Activated T-helper 2 cell treated with anti-CD3 and anti-CD28 coated beads, Interferon-gamma antibody, Interleukin-2, Interleukin-4, amounts not matched to agents 10 μg/mL and 5 μg/mL and 100 μg/mL, durations not matched to agents 14 hours and 24 hours and 36 hours (primary cell): ENCODE results near the gene PGF. TPM values are rescaled to one million over a fixed set of nuclear protein-coding genes. Genes with fewer than 3 reads are reported as not detected.
A peak's percentile ranks its signal among the peaks of the same experiment; 100 is the strongest.

ENCODE experiments used
- DNase-seq: peaks from one replicate; pipeline ENCODE4 v3.0.0; 2021; ENCODE audit warnings: low spot score
- H3K27ac Mint-ChIP-seq: one replicate; pipeline ENCODE4 v1.8.0; 2021; ENCODE audit warnings: mixed read lengths
- H3K27me3 Mint-ChIP-seq: one replicate; pipeline ENCODE4 v1.8.0; 2021; ENCODE audit warnings: low read depth, mixed read lengths
- H3K36me3 Mint-ChIP-seq: one replicate; pipeline ENCODE4 v1.8.0; 2021; ENCODE audit warnings: low read depth, mixed read lengths
- H3K4me1 Mint-ChIP-seq: one replicate; pipeline ENCODE4 v1.8.0; 2021; ENCODE audit warnings: low read depth, mixed read lengths
- H3K4me3 Mint-ChIP-seq: one replicate; pipeline ENCODE4 v1.8.0; 2021; ENCODE audit warnings: low read depth, mild to moderate bottlenecking, moderate library complexity, mixed read lengths
- H3K9me3 Mint-ChIP-seq: one replicate; pipeline ENCODE4 v1.8.0; 2021; ENCODE audit warnings: mixed read lengths
- intact Hi-C: fragments of 100-400 bp; cut with micrococcal nuclease; formaldehyde crosslinking; loops from one replicate; pipeline ENCODE4 v1.15.1; 2023
- total RNA-seq: library from RNA; stranded (reverse); gene quantifications from 2 replicates; pipeline ENCODE4 v1.2.3, GENCODE V29; 2022

PGF gene
- total RNA-seq, 1 donor from 2014 or later = 0.39 TPM

- Mint-ChIP-seq H3K27me3 (no peaks in the 10 kb centered on the region), H3K27ac (peak overlapping the region; percentile 42), H3K9me3 (no peaks in the 10 kb centered on the region), H3K36me3 (peaks cover 43% of the 10 kb centered on the region), H3K4me1 (no peaks in the 10 kb centered on the region), H3K4me3 (no peak overlapping the region)
- intact Hi-C loops = loop anchor here (1.0 kb wide), 1 partner anchor 44 kb away; no protein-coding TSS in a partner anchor
- no peak for DNase-seq
Observed at GRCh38 chr14:74904635-74905503, 50.5 kb downstream of the PGF start.

- no peak overlapping the region for H3K4me3 Mint-ChIP-seq
- H3K4me1 Mint-ChIP-seq = no peaks in the 10 kb centered on the region
- no peak for DNase-seq
- H3K9me3 Mint-ChIP-seq = no peaks in the 10 kb centered on the region
- no peaks in the 10 kb centered on the region for H3K27me3 Mint-ChIP-seq
- intact Hi-C loops = no loop called here
- H3K27ac Mint-ChIP-seq = no peak overlapping the region
- H3K36me3 Mint-ChIP-seq = peaks cover 60% of the 10 kb centered on the region
Observed at GRCh38 chr14:74902941-74903705, 52.3 kb downstream of the PGF start.

- intact Hi-C loops = no loop called here
- no peak overlapping the region for H3K27ac Mint-ChIP-seq
- no peak for DNase-seq
- H3K36me3 Mint-ChIP-seq = peaks cover 91% of the 10 kb centered on the region
- H3K9me3 Mint-ChIP-seq = no peaks in the 10 kb centered on the region
- no peak overlapping the region for H3K4me3 Mint-ChIP-seq
- H3K4me1 Mint-ChIP-seq = peaks cover 5% of the 10 kb centered on the region
- H3K27me3 Mint-ChIP-seq = no peaks in the 10 kb centered on the region
Observed at GRCh38 chr14:74898694-74899093, 56.7 kb downstream of the PGF start.

- no peak overlapping the region for H3K4me3 Mint-ChIP-seq
- intact Hi-C loops = no loop called here
- no peaks in the 10 kb centered on the region for H3K27me3 Mint-ChIP-seq
- no peaks in the 10 kb centered on the region for H3K9me3 Mint-ChIP-seq
- DNase-seq = no peak
- peaks cover 94% of the 10 kb centered on the region for H3K36me3 Mint-ChIP-seq
- H3K4me1 Mint-ChIP-seq = peaks cover 5% of the 10 kb centered on the region
- H3K27ac Mint-ChIP-seq = no peak overlapping the region
Observed at GRCh38 chr14:74898083-74898482, 57.3 kb downstream of the PGF start.

GRCh38 chr14:74897642-74898041, 57.8 kb downstream of the PGF start:
- Mint-ChIP-seq H3K27me3 (no peaks in the 10 kb centered on the region), H3K9me3 (no peaks in the 10 kb centered on the region), H3K27ac (no peak overlapping the region), H3K4me1 (peaks cover 5% of the 10 kb centered on the region), H3K36me3 (peaks cover 94% of the 10 kb centered on the region), H3K4me3 (no peak overlapping the region)
- DNase-seq = no peak
- intact Hi-C loops = no loop called here

- H3K27ac Mint-ChIP-seq = no peak overlapping the region
- no peaks in the 10 kb centered on the region for H3K27me3 Mint-ChIP-seq
- peaks cover 5% of the 10 kb centered on the region for H3K4me1 Mint-ChIP-seq
- peaks cover 94% of the 10 kb centered on the region for H3K36me3 Mint-ChIP-seq
- no peak for DNase-seq
- intact Hi-C loops = no loop called here
- no peaks in the 10 kb centered on the region for H3K9me3 Mint-ChIP-seq
- no peak overlapping the region for H3K4me3 Mint-ChIP-seq
Observed at GRCh38 chr14:74896400-74896799, 59.0 kb downstream of the PGF start.

GRCh38 chr14:74893614-74894091, 61.7 kb downstream of the PGF start:
- H3K4me1 Mint-ChIP-seq = peaks cover 5% of the 10 kb centered on the region
- no peak overlapping the region for H3K27ac Mint-ChIP-seq
- no peaks in the 10 kb centered on the region for H3K9me3 Mint-ChIP-seq
- H3K27me3 Mint-ChIP-seq = no peaks in the 10 kb centered on the region
- intact Hi-C loops = no loop called here
- H3K4me3 Mint-ChIP-seq = no peak overlapping the region
- H3K36me3 Mint-ChIP-seq = peaks cover 92% of the 10 kb centered on the region
- DNase-seq = no peak

GRCh38 chr14:74892745-74893144, 62.7 kb downstream of the PGF start:
- no peak for DNase-seq
- no peak overlapping the region for H3K27ac Mint-ChIP-seq
- H3K4me1 Mint-ChIP-seq = peaks cover 11% of the 10 kb centered on the region
- H3K9me3 Mint-ChIP-seq = no peaks in the 10 kb centered on the region
- intact Hi-C loops = no loop called here
- peaks cover 93% of the 10 kb centered on the region for H3K36me3 Mint-ChIP-seq
- no peaks in the 10 kb centered on the region for H3K27me3 Mint-ChIP-seq
- H3K4me3 Mint-ChIP-seq = no peak overlapping the region

- DNase-seq = no peak
- H3K9me3 Mint-ChIP-seq = no peaks in the 10 kb centered on the region
- no peak overlapping the region for H3K27ac Mint-ChIP-seq
- peaks cover 12% of the 10 kb centered on the region for H3K4me1 Mint-ChIP-seq
- H3K27me3 Mint-ChIP-seq = no peaks in the 10 kb centered on the region
- intact Hi-C loops = no loop called here
- peaks cover 86% of the 10 kb centered on the region for H3K36me3 Mint-ChIP-seq
- H3K4me3 Mint-ChIP-seq = no peak overlapping the region
Observed at GRCh38 chr14:74891870-74892269, 63.5 kb downstream of the PGF start.

Other genes starting within 250 kb of the PGF start
- 40.0 and 46.9 TPM in 2 replicates for gene AREL1, start 242.5 kb downstream of the PGF start, total RNA-seq
- gene FCF1, start 242.5 kb downstream of the PGF start, total RNA-seq = 61.8 and 62.8 TPM in 2 replicates
- gene YLPM1, start 192.3 kb downstream of the PGF start, total RNA-seq = 71.7 and 75.1 TPM in 2 replicates
- gene PROX2, start 79.5 kb downstream of the PGF start, total RNA-seq = 0.05 and 0.34 TPM in 2 replicates
- gene DLST, start 73.7 kb downstream of the PGF start, total RNA-seq = 102 and 103 TPM in 2 replicates
- gene RPS6KL1, start 32.3 kb downstream of the PGF start, total RNA-seq = 10.8 and 12.0 TPM in 2 replicates
- 46.4 and 50.4 TPM in 2 replicates for gene EIF2B2, start 47.3 kb upstream of the PGF start, total RNA-seq
- 28.2 and 28.3 TPM in 2 replicates for gene MLH3, start 95.9 kb upstream of the PGF start, total RNA-seq
- 42.8 and 43.5 TPM in 2 replicates for gene ACYP1, start 108.4 kb upstream of the PGF start, total RNA-seq
- gene ZC2HC1C, start 114.0 kb upstream of the PGF start, total RNA-seq = 0.94 and 1.5 TPM in 2 replicates
- 58.1 and 69.8 TPM in 2 replicates for gene NEK9, start 171.5 kb upstream of the PGF start, total RNA-seq
- gene TMED10, start 221.0 kb upstream of the PGF start, total RNA-seq = 231 and 248 TPM in 2 replicates